ENCODE data around the gene CAV2. TPM values are rescaled to one million over a fixed set of nuclear protein-coding genes. Genes with fewer than 3 reads are reported as not detected.
A peak's percentile ranks its signal among the peaks of the same experiment; 100 is the strongest.

Gene CAV2
- polyA plus RNA-seq, 12 donors, result 33.2 to 70.6 (median 54.8) TPM; not detected in 1

GRCh38 chr7:116517626-116518025, 18.1 kb downstream of the CAV2 start:
- no peak for DNase-seq

- DNase-seq, result no peak
These were observed 19.4 kb downstream of the CAV2 start for GRCh38 chr7:116518961-116519360.

- no peak for DNase-seq
These were observed 21.6 kb downstream of the CAV2 start for GRCh38 chr7:116521046-116521664.

GRCh38 chr7:116522247-116522646, 22.7 kb downstream of the CAV2 start:
- DNase-seq, result no peak

GRCh38 chr7:116524221-116524608, 24.7 kb downstream of the CAV2 start:
- no peak for DNase-seq

- DNase-seq, result peak; percentile 69
These were observed 25.2 kb downstream of the CAV2 start, which contains the start of gene CAV1 for GRCh38 chr7:116524609-116525297. TSS of gene CAV1 (plus strand) at chr7:116525036. CDS start at chr7:116525063, 27 bp downstream.

- peak; percentile 27 for DNase-seq
These were observed 25.9 kb downstream of the CAV2 start for GRCh38 chr7:116525298-116525912.

GRCh38 chr7:116525913-116526861, 26.6 kb downstream of the CAV2 start:
- peak; percentile 59 for DNase-seq

GRCh38 chr7:116526897-116527296, 27.4 kb downstream of the CAV2 start:
- no peak for DNase-seq

- DNase-seq, result no peak
These were observed 28.0 kb downstream of the CAV2 start for GRCh38 chr7:116527521-116527920.

- DNase-seq, result no peak
These were observed 28.7 kb downstream of the CAV2 start for GRCh38 chr7:116528008-116528789.

- no peak for DNase-seq
These were observed 29.7 kb downstream of the CAV2 start for GRCh38 chr7:116529250-116529649.

- no peak for DNase-seq
These were observed 30.7 kb downstream of the CAV2 start for GRCh38 chr7:116530107-116530820.

- DNase-seq, result no peak
These were observed 32.7 kb downstream of the CAV2 start for GRCh38 chr7:116532102-116532688.

- no peak for DNase-seq
These were observed 35.3 kb downstream of the CAV2 start for GRCh38 chr7:116534790-116535189.

GRCh38 chr7:116535416-116535815, 35.9 kb downstream of the CAV2 start:
- no peak for DNase-seq

- no peak for DNase-seq
These were observed 38.6 kb downstream of the CAV2 start for GRCh38 chr7:116538138-116538537.

- no peak for DNase-seq
These were observed 40.3 kb downstream of the CAV2 start for GRCh38 chr7:116539879-116540278.

GRCh38 chr7:116540743-116541142, 41.2 kb downstream of the CAV2 start:
- DNase-seq, result no peak

GRCh38 chr7:116541951-116542350, 42.4 kb downstream of the CAV2 start:
- DNase-seq, result no peak
